K562 (cell line): ENCODE measurements around the gene CC2D1A. TPM values are rescaled to one million over a fixed set of nuclear protein-coding genes. Genes with fewer than 3 reads are reported as not detected.

Source experiments
- ARID1B ChIP-seq: fragments of 450-650 bp; IDR thresholded peaks from 2 replicates; pipeline ENCODE4 v1.6.1; 2016; ENCODE audit warnings: antibody characterized with exemption, mild to moderate bottlenecking, inconsistent platforms
- ARID4B ChIP-seq: sonication (generic); formaldehyde crosslinking; IDR thresholded peaks from 2 replicates; pipeline ENCODE4 v1.8.0; 2022; ENCODE audit warnings: mild to moderate bottlenecking, missing genetic modification reagents
- CBFA2T2 ChIP-seq: fragments of 450-650 bp; conservative IDR thresholded peaks from 2 replicates; pipeline ENCODE4 v1.6.1; 2017; ENCODE audit warnings: mild to moderate bottlenecking
- CHD4 ChIP-seq: fragments of 200-600 bp; sonication (generic); IDR thresholded peaks from 3 replicates; pipeline ENCODE4 v1.6.1; 2012; ENCODE audit warnings: low read depth, mild to moderate bottlenecking, mixed read lengths, low read length, inconsistent platforms; ENCODE audit not compliant: insufficient read depth, insufficient replicate concordance, poor library complexity, severe bottlenecking
- E2F3 ChIP-seq: fragments of 250-450 bp; sonication (Bioruptor Pico); IDR thresholded peaks from 2 replicates; pipeline ENCODE4 v1.4.0; 2020; ENCODE audit warnings: mild to moderate bottlenecking
- E2F6 ChIP-seq, 2 experiments: IDR thresholded peaks; 2 replicates each; pipeline ENCODE4 v1.6.1; 2011; ENCODE audit warnings: borderline replicate concordance in 1 of 2, control low read depth in 1 of 2, low read depth in 1 of 2, low read length in 1 of 2, mild to moderate bottlenecking in 1 of 2, mixed read lengths in 1 of 2, moderate library complexity in 1 of 2; ENCODE audit not compliant: insufficient read depth in 1 of 2, insufficient read length in 1 of 2, poor library complexity in 1 of 2, severe bottlenecking in 1 of 2; ENCODE audit errors: extremely low read depth in 1 of 2
- EP300 ChIP-seq: IDR thresholded peaks from 2 replicates; pipeline ENCODE4 v1.6.1; 2012; ENCODE audit warnings: low read length, improper control_type of control experiment
- KLF1 ChIP-seq: fragments of 450-650 bp; IDR thresholded peaks from 2 replicates; pipeline ENCODE4 v1.6.1; 2016; ENCODE audit warnings: missing genetic modification characterization, missing compliant biosample characterization
- MAX ChIP-seq: sonication (generic); formaldehyde crosslinking; IDR thresholded peaks from 2 replicates; pipeline ENCODE4 v1.9.0; 2022; ENCODE audit warnings: mild to moderate bottlenecking, missing genetic modification reagents
- PRDM10 ChIP-seq: fragments of 450-650 bp; IDR thresholded peaks from 2 replicates; pipeline ENCODE4 v1.6.1; 2018; ENCODE audit not compliant: partially characterized antibody
- TAL1 ChIP-seq: fragments of 450-650 bp; IDR thresholded peaks from 2 replicates; pipeline ENCODE4 v1.6.1; 2016; ENCODE audit warnings: mild to moderate bottlenecking
- U2AF2 ChIP-seq: fragments of 200-400 bp; formaldehyde crosslinking; optimal IDR thresholded peaks from 2 replicates; pipeline ENCODE3; 2017; ENCODE audit warnings: low read depth, mild to moderate bottlenecking, low read length
- ZNF592 ChIP-seq: fragments of 450-650 bp; IDR thresholded peaks from 2 replicates; pipeline ENCODE4 v1.6.1; 2017; ENCODE audit warnings: antibody characterized with exemption, mild to moderate bottlenecking
- polyA plus RNA-seq, 8 experiments: library from polyadenylated mRNA; depleted of rRNA in 4 of 8; stranded (reverse) in 5 of 8; unstranded in 3 of 8; fragments of >200 nt; fragmentation: Nextera tagmentation in 2 of 8; fragmentation: Illumina TruSeq in 1 of 8; extraction: Ambion mirVana in 2 of 8; extraction: Trizol in 1 of 8; gene quantifications; 2 replicates each; pipeline versions ENCODE4 v1.2.1 to v1.2.3, GENCODE V29; 2011 to 2014; ENCODE audit warnings: inconsistent platforms in 1 of 8, missing spikeins in 1 of 8
- total RNA-seq, 7 experiments: library from RNA; depleted of rRNA in 6 of 7; stranded (reverse); fragments of >200 nt in 6 of 7; fragmentation: Illumina TruSeq in 2 of 7; extraction: Trizol in 2 of 7; gene quantifications; 2 replicates each; pipeline versions ENCODE4 v1.2.1 to v1.2.3, GENCODE V29; 2011 to 2021; ENCODE audit warnings: low replicate concordance in 1 of 7

CC2D1A gene
- total and polyA plus RNA-seq, 9 of the 15 experiments (the other 6 are each of a cell fraction or from before 2014, with no cell fraction given) = 0.32 to 31.0 (median 12.9) TPM

GRCh38 chr19:13958043-13958442 lies 52.0 kb downstream of the CC2D1A start (continued):
- TF ChIP-seq PRDM10 = peak; percentile 84
- TF ChIP-seq E2F6 (IDR thresholded peaks at IDR 0.05; ENCODE audit: borderline replicate concordance in 1 of 2, extremely low read depth in 1 of 2, insufficient read depth in 1 of 2, insufficient read length in 1 of 2, low read depth in 1 of 2, low read length in 1 of 2, poor library complexity in 1 of 2, severe bottlenecking in 1 of 2) = peak in 1 of 2 experiments; percentile 10
- no peak for TF ChIP-seq U2AF2
- TF ChIP-seq MAX = 0 out of 2 replicates have a peak, but pooled peaks have one; percentile 18
- TF ChIP-seq CHD4 = no peak
- peak; percentile 35; the same call in 1 of the 2 replicates for TF ChIP-seq CBFA2T2
- 0 out of 2 replicates have a peak, but pooled peaks have one; percentile 12 for TF ChIP-seq TAL1
- 0 out of 2 replicates have a peak, but pooled peaks have one; percentile 34 for TF ChIP-seq ZNF592
- peak; percentile 7; the same call in 1 of the 2 replicates for TF ChIP-seq EP300
- peak; percentile 60 for TF ChIP-seq ARID1B
- TF ChIP-seq E2F3 (CRISPR knock-in tag) = no peak
- no peak for TF ChIP-seq ARID4B (CRISPR knock-in tag)
- TF ChIP-seq KLF1 = peak; percentile 65
